ENCODE measurements around the gene MNAT1.

The MNAT1 gene

DNA sequence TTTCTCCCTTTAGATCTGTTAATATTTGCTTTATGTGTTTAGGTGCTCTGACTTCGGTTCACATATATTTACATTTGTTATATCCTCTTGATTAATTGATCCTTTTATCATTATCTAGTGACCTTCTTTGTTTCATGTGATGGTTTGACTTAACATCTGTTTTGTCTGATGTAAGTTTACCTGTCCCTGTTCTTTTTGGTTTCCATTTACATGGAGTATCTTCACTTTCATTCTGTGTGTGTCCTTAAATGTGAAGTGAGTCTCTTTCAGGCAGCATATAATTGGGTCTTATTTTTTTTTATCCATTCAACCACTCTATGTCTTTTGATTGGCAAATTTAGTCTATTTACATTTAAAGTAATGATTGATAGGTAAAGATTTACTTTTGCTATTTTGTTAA is 222.1 kb downstream of the MNAT1 start:
- Histone ChIP-seq H3K27ac (replicated peaks; ENCODE audit: low read length) (no peak overlapping the region), H2BK12ac (ENCODE audit: low read length) (no peak overlapping the region), H3K18ac (ENCODE audit: low read length) (no peak overlapping the region), H3K4me1 (ENCODE audit: control insufficient read depth in 2 of 2, insufficient read depth in 1 of 2, low read depth in 1 of 2, low read length in 2 of 2) (no peaks in the 10 kb centered on the region), H2BK15ac (ENCODE audit: low read length) (no peak overlapping the region), H3K9me3 (replicated peaks in 1 of 2; ENCODE audit: control insufficient read depth in 2 of 2, insufficient read depth in 1 of 2, low read depth in 1 of 2, low read length in 2 of 2) (peaks cover 2 to 29% of the 10 kb centered on the region in 2 donors), H2BK120ac (ENCODE audit: low read depth, low read length) (no peak overlapping the region), H3K9ac (ENCODE audit: low read depth, low read length, poor library complexity) (no peak overlapping the region), H2BK5ac (ENCODE audit: low read length) (no peak overlapping the region), H3K36me3 (replicated peaks in 1 of 2; ENCODE audit: control insufficient read depth in 2 of 2, insufficient read depth in 2 of 2, low read length in 2 of 2) (no peaks in the 10 kb centered on the region), H3K4me2 (ENCODE audit: insufficient read depth, low read length, poor library complexity, severe bottlenecking) (no peak overlapping the region), H3K4ac (ENCODE audit: low read length) (no peak overlapping the region), H3K4me3 (ENCODE audit: low read length in 2 of 2) (no peak overlapping the region), H2AK5ac (ENCODE audit: low read depth, low read length) (no peak overlapping the region), H4K91ac (ENCODE audit: low read depth, low read length, poor library complexity) (no peak overlapping the region), H2AFZ (ENCODE audit: low read length) (no peak overlapping the region), H3K23ac (ENCODE audit: low read depth, low read length, poor library complexity) (no peak overlapping the region), H3K27me3 (ENCODE audit: control insufficient read depth in 3 of 3, insufficient read depth in 3 of 3, low read depth in 1 of 3, low read length in 3 of 3) (no peaks in the 10 kb centered on the region), H4K8ac (ENCODE audit: low read depth, low read length) (no peak overlapping the region), H3K14ac (ENCODE audit: low read length) (no peak overlapping the region), H3K79me1 (ENCODE audit: low read depth, low read length) (no peaks in the 10 kb centered on the region)
- no CpG with 5 or more reads among the region's 1 CpG for whole genome bisulfite sequencing, 2 donors (ENCODE audit: extremely low coverage in 2 of 2, insufficient read length in 2 of 2, insufficient replicate concordance in 1 of 2)
- DNase-seq (ENCODE audit: low spot score) = no peak

DNA sequence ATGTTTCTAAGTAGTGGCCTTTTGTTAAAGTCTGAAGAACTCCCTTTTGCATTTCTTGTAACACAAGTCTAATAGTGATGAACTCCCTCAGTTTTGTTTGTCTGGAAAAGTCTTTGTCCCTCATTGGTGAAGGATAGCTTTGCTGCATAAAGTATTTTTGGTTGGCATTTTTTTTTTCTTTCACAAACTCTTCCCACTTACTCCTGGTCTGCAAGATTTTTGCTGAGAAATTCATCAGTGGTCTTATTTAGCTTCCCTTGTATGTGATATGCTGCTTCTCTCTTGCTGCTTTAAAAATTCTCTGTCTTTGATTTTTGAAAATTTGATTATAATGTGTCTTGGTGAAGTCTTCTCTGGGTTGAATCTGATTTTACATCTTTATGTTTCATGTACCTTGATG is 223.6 kb downstream of the MNAT1 start:
- no peak overlapping the region for H2BK5ac ChIP-seq (ENCODE audit: low read length)
- H3K36me3 ChIP-seq (replicated peaks in 1 of 2; ENCODE audit: control insufficient read depth in 2 of 2, insufficient read depth in 2 of 2, low read length in 2 of 2) = no peaks in the 10 kb centered on the region
- no peak for DNase-seq (ENCODE audit: low spot score)
- H3K27ac ChIP-seq (replicated peaks; ENCODE audit: low read length) = no peak overlapping the region
- H3K79me1 ChIP-seq (ENCODE audit: low read depth, low read length) = no peaks in the 10 kb centered on the region
- no peak overlapping the region for H2BK12ac ChIP-seq (ENCODE audit: low read length)
- H3K23ac ChIP-seq (ENCODE audit: low read depth, low read length, poor library complexity) = no peak overlapping the region
- H2BK15ac ChIP-seq (ENCODE audit: low read length) = no peak overlapping the region
- no peak overlapping the region for H4K8ac ChIP-seq (ENCODE audit: low read depth, low read length)
- no peak overlapping the region for H3K14ac ChIP-seq (ENCODE audit: low read length)
- no peak overlapping the region for H3K4me2 ChIP-seq (ENCODE audit: insufficient read depth, low read length, poor library complexity, severe bottlenecking)
- H3K9me3 ChIP-seq (replicated peaks in 1 of 2; ENCODE audit: control insufficient read depth in 2 of 2, insufficient read depth in 1 of 2, low read depth in 1 of 2, low read length in 2 of 2) = peaks cover 2 to 28% of the 10 kb centered on the region in 2 donors
- no peak overlapping the region for H2BK120ac ChIP-seq (ENCODE audit: low read depth, low read length)
- no peak overlapping the region for H3K4ac ChIP-seq (ENCODE audit: low read length)
- no peak overlapping the region for H3K9ac ChIP-seq (ENCODE audit: low read depth, low read length, poor library complexity)
- no peak overlapping the region for H3K18ac ChIP-seq (ENCODE audit: low read length)
- H2AFZ ChIP-seq (ENCODE audit: low read length) = no peak overlapping the region
- H3K4me1 ChIP-seq (ENCODE audit: control insufficient read depth in 2 of 2, insufficient read depth in 1 of 2, low read depth in 1 of 2, low read length in 2 of 2) = no peaks in the 10 kb centered on the region
- no peaks in the 10 kb centered on the region for H3K27me3 ChIP-seq (ENCODE audit: control insufficient read depth in 3 of 3, insufficient read depth in 3 of 3, low read depth in 1 of 3, low read length in 3 of 3)
- no peak overlapping the region for H3K4me3 ChIP-seq (ENCODE audit: low read length in 2 of 2)
- H4K91ac ChIP-seq (ENCODE audit: low read depth, low read length, poor library complexity) = no peak overlapping the region
- H2AK5ac ChIP-seq (ENCODE audit: low read depth, low read length) = no peak overlapping the region

DNA sequence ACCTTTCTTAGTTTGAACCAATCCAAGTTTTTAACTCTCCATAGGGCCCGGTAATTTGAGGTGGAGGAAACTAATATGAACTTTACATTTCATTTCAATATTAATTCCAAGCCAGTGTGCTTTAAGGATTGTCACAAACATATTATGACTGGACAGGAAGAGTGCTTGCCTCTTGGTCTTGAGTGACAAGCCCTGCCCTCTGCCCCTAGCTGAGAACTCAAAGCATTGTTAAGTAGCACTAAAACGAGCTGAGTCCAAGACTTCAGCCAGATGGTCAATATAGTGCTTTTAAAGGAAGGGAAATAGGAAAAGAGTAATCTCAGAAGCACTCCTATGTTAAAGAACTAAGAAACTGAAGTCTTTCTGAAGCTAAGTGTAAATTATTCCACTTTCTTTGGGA is 229.2 kb downstream of the MNAT1 start:
- DNase-seq (ENCODE audit: low spot score) = no peak
- no peaks in the 10 kb centered on the region for H3K79me1 ChIP-seq (ENCODE audit: low read depth, low read length)
- H2BK12ac ChIP-seq (ENCODE audit: low read length) = no peak overlapping the region
- no peaks in the 10 kb centered on the region for H3K27me3 ChIP-seq (ENCODE audit: control insufficient read depth in 3 of 3, insufficient read depth in 3 of 3, low read depth in 1 of 3, low read length in 3 of 3)
- no peak overlapping the region for H3K18ac ChIP-seq (ENCODE audit: low read length)
- H3K4me1 ChIP-seq (ENCODE audit: control insufficient read depth in 2 of 2, insufficient read depth in 1 of 2, low read depth in 1 of 2, low read length in 2 of 2) = peaks cover 0 to 6% of the 10 kb centered on the region in 2 donors
- H2AFZ ChIP-seq (ENCODE audit: low read length) = no peak overlapping the region
- H3K9me3 ChIP-seq (replicated peaks in 1 of 2; ENCODE audit: control insufficient read depth in 2 of 2, insufficient read depth in 1 of 2, low read depth in 1 of 2, low read length in 2 of 2) = peaks cover 0 to 4% of the 10 kb centered on the region in 2 donors
- H3K36me3 ChIP-seq (replicated peaks in 1 of 2; ENCODE audit: control insufficient read depth in 2 of 2, insufficient read depth in 2 of 2, low read length in 2 of 2) = peaks cover 0 to 3% of the 10 kb centered on the region in 2 donors
- H3K4me3 ChIP-seq (ENCODE audit: low read length in 2 of 2) = no peak overlapping the region
- no peak overlapping the region for H3K27ac ChIP-seq (replicated peaks; ENCODE audit: low read length)
- H3K9ac ChIP-seq (ENCODE audit: low read depth, low read length, poor library complexity) = no peak overlapping the region
- no peak overlapping the region for H4K8ac ChIP-seq (ENCODE audit: low read depth, low read length)
- no peak overlapping the region for H3K23ac ChIP-seq (ENCODE audit: low read depth, low read length, poor library complexity)
- no peak overlapping the region for H3K14ac ChIP-seq (ENCODE audit: low read length)
- no peak overlapping the region for H2BK15ac ChIP-seq (ENCODE audit: low read length)
- no peak overlapping the region for H4K91ac ChIP-seq (ENCODE audit: low read depth, low read length, poor library complexity)
- no peak overlapping the region for H2BK5ac ChIP-seq (ENCODE audit: low read length)
- H2AK5ac ChIP-seq (ENCODE audit: low read depth, low read length) = no peak overlapping the region
- H2BK120ac ChIP-seq (ENCODE audit: low read depth, low read length) = no peak overlapping the region
- no CpG with 5 or more reads among the region's 2 CpGs for WGBS, 2 donors (ENCODE audit: extremely low coverage in 2 of 2, insufficient read length in 2 of 2, insufficient replicate concordance in 1 of 2)
- H3K4ac ChIP-seq (ENCODE audit: low read length) = no peak overlapping the region
- no peak overlapping the region for H3K4me2 ChIP-seq (ENCODE audit: insufficient read depth, low read length, poor library complexity, severe bottlenecking)

GRCh38 chr14:60964904-60965303 is 230.3 kb downstream of the MNAT1 start:
- Histone ChIP-seq H3K4me3 (ENCODE audit: low read length in 2 of 2) (no peak overlapping the region), H2AFZ (ENCODE audit: low read length) (no peak overlapping the region), H3K9ac (ENCODE audit: low read depth, low read length, poor library complexity) (no peak overlapping the region), H4K8ac (ENCODE audit: low read depth, low read length) (no peak overlapping the region), H3K9me3 (replicated peaks in 1 of 2; ENCODE audit: control insufficient read depth in 2 of 2, insufficient read depth in 1 of 2, low read depth in 1 of 2, low read length in 2 of 2) (no peaks in the 10 kb centered on the region), H4K91ac (ENCODE audit: low read depth, low read length, poor library complexity) (no peak overlapping the region), H2BK120ac (ENCODE audit: low read depth, low read length) (no peak overlapping the region), H2AK5ac (ENCODE audit: low read depth, low read length) (no peak overlapping the region), H3K27ac (replicated peaks; ENCODE audit: low read length) (no peak overlapping the region), H2BK12ac (ENCODE audit: low read length) (no peak overlapping the region), H3K4ac (ENCODE audit: low read length) (no peak overlapping the region), H3K36me3 (replicated peaks in 1 of 2; ENCODE audit: control insufficient read depth in 2 of 2, insufficient read depth in 2 of 2, low read length in 2 of 2) (peaks cover 0 to 3% of the 10 kb centered on the region in 2 donors), H3K4me2 (ENCODE audit: insufficient read depth, low read length, poor library complexity, severe bottlenecking) (no peak overlapping the region), H3K4me1 (ENCODE audit: control insufficient read depth in 2 of 2, insufficient read depth in 1 of 2, low read depth in 1 of 2, low read length in 2 of 2) (peaks cover 0 to 6% of the 10 kb centered on the region in 2 donors), H3K23ac (ENCODE audit: low read depth, low read length, poor library complexity) (no peak overlapping the region), H3K79me1 (ENCODE audit: low read depth, low read length) (no peaks in the 10 kb centered on the region), H3K14ac (ENCODE audit: low read length) (no peak overlapping the region), H2BK15ac (ENCODE audit: low read length) (no peak overlapping the region), H2BK5ac (ENCODE audit: low read length) (no peak overlapping the region), H3K27me3 (ENCODE audit: control insufficient read depth in 3 of 3, insufficient read depth in 3 of 3, low read depth in 1 of 3, low read length in 3 of 3) (no peaks in the 10 kb centered on the region), H3K18ac (ENCODE audit: low read length) (no peak overlapping the region)
- WGBS, 2 donors (ENCODE audit: extremely low coverage in 2 of 2, insufficient read length in 2 of 2, insufficient replicate concordance in 1 of 2) = no CpG with 5 or more reads among the region's 2 CpGs
- DNase-seq (ENCODE audit: low spot score) = no peak
